D721Med (cell line): ENCODE measurements around the gene LSAMP.

ENCODE experiments used
- DNase-seq: peaks from one replicate; pipeline ENCODE4 v3.0.0; 2011; ENCODE audit warnings: low spot score; ENCODE audit not compliant: insufficient read length
- FAIRE-seq: peaks from 2 replicates; lab custom pipeline; 2011; peaks lifted over from hg19 to GRCh38; lab: Jason Lieb, UNC
- CTCF ChIP-seq: IDR thresholded peaks from 2 replicates; pipeline ENCODE4 v1.5.1; 2012; ENCODE audit warnings: mild to moderate bottlenecking, control low read depth; ENCODE audit not compliant: insufficient read depth; ENCODE audit errors: missing control alignments

LSAMP gene

GRCh38 chr3:116432795-116433194, 12.5 kb downstream of the LSAMP start:
- no peak for FAIRE-seq
- no peak for DNase-seq
- TF ChIP-seq CTCF, result no peak

GRCh38 chr3:116429479-116430269, 15.6 kb downstream of the LSAMP start:
- no peak for FAIRE-seq
- no peak for DNase-seq
- no peak for TF ChIP-seq CTCF

GRCh38 chr3:116426036-116426435, 19.3 kb downstream of the LSAMP start:
- DNase-seq, result no peak
- no peak for FAIRE-seq
- TF ChIP-seq CTCF, result no peak

GRCh38 chr3:116425126-116425525, 20.2 kb downstream of the LSAMP start:
- no peak for DNase-seq

GRCh38 chr3:116423945-116424344, 21.3 kb downstream of the LSAMP start:
- FAIRE-seq (no peak), DNase-seq (no peak)
- TF ChIP-seq CTCF, result no peak

More at GRCh38 chr3:116425126-116425525, 20.2 kb downstream of the LSAMP start:
- TF ChIP-seq CTCF, result no peak
- FAIRE-seq, result no peak

- FAIRE-seq (no peak), DNase-seq (no peak)
Observed at GRCh38 chr3:116423374-116423773, 21.9 kb downstream of the LSAMP start.

More at GRCh38 chr3:116423374-116423773, 21.9 kb downstream of the LSAMP start:
- TF ChIP-seq CTCF, result no peak
